Tibial nerve (tissue), 4 donors: Measurements from ENCODE around the gene PCSK6.

Experiments
- EP300 ChIP-seq, 2 donors: sonication (generic); formaldehyde crosslinking; IDR thresholded peaks; one replicate each; pipeline ENCODE4 v1.6.1; 2017; ENCODE audit warnings: antibody characterized with exemption in 2 of 2, mild to moderate bottlenecking in 1 of 2
- POLR2A ChIP-seq, 2 donors: fragments of 450-650 bp; IDR thresholded peaks; one replicate each; pipeline ENCODE4 v1.6.1; 2017; ENCODE audit warnings: antibody characterized with exemption in 2 of 2, mild to moderate bottlenecking in 2 of 2, moderate library complexity in 2 of 2
- TF ChIP-seq, protein P1 (sequence below), 5 experiments: fragments of 200-600 bp in 3 of 5; fragments of 450-650 bp in 2 of 5; sonication (generic) in 3 of 5; IDR thresholded peaks; one replicate each; pipeline ENCODE4 v1.5.1; 2016 to 2019; ENCODE audit warnings: antibody characterized with exemption in 5 of 5, mild to moderate bottlenecking in 3 of 5, moderate library complexity in 2 of 5

DNA sequence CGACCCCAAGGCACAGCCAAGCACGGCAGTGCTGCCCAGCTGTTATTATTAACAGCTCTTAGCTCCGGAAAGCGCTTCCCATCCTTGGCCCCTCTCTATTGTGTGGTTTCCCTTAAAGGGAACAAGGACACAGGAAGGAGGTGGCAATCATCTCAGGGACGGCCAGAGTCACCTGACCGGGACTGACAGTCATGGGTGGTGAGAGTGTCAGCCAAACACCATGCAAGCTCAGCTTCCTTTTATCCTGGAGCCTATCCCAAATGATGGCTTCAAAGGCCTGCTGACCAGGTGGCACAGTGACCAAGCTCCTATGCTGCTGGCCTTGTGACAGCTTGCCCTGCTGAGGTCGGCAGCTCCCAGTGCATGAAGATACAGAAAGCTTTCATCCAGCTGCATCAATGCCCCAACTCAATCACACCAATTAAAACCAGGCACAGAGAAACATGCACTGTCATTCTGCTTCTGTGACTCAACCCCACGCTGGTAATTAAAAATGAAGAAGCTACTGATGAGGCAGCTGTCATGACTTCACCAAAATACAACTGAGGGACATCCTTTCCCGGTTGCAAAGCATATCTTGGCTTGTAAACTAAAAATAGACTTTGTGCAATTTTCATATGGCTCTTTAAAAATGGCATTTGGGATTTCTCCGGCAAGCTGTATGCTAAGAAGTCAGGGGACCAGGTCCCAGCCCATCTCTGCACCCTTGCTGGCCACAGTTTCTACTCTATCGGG lies 34.0 kb downstream of the PCSK6 start:
- TF ChIP-seq POLR2A (IDR thresholded peaks at IDR 0.05) (no peak), EP300 (IDR thresholded peaks at IDR 0.05) (no peak)
- TF ChIP-seq, protein P1, sequence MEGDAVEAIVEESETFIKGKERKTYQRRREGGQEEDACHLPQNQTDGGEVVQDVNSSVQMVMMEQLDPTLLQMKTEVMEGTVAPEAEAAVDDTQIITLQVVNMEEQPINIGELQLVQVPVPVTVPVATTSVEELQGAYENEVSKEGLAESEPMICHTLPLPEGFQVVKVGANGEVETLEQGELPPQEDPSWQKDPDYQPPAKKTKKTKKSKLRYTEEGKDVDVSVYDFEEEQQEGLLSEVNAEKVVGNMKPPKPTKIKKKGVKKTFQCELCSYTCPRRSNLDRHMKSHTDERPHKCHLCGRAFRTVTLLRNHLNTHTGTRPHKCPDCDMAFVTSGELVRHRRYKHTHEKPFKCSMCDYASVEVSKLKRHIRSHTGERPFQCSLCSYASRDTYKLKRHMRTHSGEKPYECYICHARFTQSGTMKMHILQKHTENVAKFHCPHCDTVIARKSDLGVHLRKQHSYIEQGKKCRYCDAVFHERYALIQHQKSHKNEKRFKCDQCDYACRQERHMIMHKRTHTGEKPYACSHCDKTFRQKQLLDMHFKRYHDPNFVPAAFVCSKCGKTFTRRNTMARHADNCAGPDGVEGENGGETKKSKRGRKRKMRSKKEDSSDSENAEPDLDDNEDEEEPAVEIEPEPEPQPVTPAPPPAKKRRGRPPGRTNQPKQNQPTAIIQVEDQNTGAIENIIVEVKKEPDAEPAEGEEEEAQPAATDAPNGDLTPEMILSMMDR (IDR thresholded peaks at IDR 0.05) = no peak
